Suppressor macrophage treated with lipopolysaccharide for 4 hours (primary cell): ENCODE results near the gene ADD1.

Experiments
- DNase-seq: peaks from one replicate; pipeline ENCODE4 v3.0.0-alpha.2; 2020

The ADD1 gene, protein sequence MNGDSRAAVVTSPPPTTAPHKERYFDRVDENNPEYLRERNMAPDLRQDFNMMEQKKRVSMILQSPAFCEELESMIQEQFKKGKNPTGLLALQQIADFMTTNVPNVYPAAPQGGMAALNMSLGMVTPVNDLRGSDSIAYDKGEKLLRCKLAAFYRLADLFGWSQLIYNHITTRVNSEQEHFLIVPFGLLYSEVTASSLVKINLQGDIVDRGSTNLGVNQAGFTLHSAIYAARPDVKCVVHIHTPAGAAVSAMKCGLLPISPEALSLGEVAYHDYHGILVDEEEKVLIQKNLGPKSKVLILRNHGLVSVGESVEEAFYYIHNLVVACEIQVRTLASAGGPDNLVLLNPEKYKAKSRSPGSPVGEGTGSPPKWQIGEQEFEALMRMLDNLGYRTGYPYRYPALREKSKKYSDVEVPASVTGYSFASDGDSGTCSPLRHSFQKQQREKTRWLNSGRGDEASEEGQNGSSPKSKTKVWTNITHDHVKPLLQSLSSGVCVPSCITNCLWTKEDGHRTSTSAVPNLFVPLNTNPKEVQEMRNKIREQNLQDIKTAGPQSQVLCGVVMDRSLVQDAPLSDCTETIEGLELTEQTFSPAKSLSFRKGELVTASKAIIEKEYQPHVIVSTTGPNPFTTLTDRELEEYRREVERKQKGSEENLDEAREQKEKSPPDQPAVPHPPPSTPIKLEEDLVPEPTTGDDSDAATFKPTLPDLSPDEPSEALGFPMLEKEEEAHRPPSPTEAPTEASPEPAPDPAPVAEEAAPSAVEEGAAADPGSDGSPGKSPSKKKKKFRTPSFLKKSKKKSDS

DNA sequence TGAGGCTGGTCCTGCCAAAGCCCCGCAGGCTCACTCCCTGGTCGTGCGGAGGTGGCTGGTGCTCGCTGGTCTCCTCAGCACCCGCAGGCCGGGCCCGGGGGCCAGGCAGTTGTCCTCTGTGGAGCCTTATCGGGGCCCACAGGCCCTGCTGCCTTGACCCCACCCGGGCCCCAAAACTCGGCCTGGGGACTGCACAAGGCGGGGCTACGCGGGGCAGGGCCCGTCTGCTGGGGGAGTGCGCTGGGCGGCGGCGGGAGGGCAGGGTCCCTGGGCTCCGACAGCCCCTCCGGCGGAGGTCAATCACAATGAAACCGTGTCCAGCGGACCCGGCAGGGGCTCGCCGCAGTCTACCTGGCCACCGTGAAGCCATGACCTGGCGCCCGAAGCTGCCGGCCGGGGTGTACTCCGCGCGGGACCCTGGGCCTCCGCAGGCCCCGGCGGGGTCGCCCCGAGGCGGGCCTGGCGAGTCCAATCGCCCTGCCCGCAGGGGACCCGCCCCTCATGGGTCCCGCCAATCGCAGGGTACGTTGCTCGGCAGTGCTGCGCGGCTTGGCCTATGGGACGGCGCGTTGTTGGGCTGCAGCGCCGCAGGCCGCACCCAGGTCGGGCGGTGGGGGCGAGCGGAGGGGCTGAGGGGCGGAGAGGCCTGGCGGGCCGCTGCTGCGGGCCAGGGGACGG lies at the start of gene ADD1:
Gene ADD1 (plus strand): TSS at position 582 of the 678 bp plus-strand sequence. CDS start 32,072 bp downstream, outside the sequence.
- DNase-seq: peak; percentile 94

DNA sequence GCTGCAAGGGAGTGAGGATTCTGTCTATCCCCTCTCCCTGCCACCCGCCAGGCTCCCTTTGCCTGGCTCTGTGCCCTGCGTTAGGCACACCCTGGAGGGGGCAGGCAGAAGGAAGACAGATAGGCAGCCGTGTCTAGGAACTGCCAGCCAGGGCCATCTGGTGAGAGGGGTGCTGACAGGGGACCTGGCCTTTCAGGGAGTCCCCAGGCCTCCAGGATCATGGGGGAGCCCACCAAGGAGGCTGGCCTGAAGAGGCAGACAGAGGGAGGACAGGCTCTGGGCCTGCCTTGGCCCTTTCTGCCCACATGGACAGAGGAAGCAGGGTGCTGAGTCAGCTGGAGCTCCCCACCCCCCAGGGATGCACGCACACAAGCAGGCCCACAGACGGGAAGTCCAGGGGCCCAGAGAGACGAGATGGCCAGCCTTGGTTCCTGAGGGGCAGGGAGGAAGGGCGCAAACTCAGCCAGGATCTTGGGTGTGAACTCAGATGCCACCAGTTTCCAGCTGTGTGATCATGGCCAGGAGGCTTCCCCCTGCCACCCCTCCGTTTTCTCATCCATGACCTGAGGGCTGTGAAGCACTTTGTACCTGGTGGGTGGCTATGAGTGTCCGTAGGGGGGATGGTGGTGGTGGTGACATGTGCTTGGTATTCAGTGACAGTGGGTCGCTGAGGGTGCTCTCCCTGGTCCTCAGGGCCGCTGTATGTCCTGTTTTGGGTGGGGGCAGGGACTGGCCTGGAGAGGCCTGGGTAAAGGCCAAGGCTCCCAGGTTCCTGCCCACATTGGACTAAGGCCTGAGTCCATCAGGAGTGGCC lies 49.0 kb upstream of the ADD1 start:
- peak; percentile 83 for DNase-seq

DNA sequence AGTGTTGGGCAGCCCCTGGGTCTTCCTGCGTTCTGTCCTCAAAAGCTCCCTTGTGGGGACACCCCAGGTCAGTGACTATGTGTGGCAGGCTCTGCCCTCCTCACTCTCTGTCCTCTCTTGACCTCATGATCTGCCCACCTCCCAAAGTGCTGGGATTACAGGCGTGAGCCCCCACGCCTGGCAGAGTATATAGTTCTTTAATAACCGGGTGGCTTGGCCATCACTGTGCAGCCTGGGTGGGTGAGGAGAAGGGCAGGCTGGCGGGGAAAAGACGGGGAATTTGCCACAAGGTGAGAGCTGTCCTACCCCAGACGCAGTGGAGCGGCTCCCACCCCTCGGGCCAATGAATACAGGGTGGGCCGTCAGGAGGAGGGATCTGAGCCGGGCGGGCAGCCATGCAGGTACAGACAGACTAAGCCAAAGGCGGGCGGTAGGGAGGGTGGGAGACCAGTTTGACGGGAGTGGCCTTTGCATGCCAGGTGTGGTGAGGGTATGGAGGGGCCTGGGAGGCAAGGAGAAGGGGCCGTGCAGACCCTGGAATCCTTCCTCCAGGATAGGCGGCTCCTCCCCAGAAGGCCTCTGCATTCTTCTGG lies 48.2 kb upstream of the ADD1 start:
- DNase-seq: no peak

DNA sequence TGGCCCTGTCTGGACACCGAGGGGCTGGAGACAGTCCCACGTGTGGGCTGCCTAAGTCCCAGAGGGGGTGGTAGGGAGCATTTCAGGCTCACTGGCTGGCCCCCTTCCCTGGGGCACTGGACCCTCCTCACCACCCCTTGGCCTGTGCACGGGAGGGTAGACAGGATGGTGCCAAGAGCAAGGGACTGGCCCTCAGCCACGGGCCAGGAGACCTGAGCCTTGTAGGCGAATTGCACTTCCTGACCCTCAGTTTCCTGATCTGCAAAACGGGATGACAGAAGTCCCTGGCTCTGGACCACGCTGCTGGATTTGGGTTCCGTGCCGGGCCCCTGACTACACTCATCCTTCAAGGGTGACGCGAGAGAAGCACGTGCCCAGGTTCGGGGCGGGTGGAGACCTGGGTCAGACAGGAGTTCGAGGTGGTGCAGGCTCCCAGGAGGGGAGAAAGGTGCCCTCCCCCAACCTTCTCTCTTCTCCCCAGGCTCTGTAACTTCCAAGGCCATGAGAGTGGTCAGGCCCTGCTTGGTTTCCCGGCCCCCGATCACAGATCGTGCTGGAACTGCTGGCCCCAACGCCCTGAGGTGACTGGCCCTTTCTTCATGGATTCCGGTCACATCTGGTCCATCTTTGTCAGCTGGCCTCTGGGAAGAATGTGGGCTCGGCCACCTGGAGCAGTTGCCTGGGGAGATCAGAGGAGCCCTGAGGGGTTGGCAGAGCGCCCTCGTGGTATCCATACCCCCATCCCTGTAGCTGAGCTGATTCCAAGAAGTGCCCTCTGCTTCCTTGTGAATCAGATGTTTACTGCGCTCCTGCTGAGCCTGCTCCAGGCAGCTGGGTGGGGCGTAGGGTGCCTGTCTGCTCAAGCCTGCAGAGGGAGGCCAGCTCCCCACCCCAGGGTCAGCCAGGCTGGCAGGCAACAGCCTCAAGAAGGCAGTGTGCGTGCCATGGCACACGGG lies 47.5 kb upstream of the ADD1 start:
- no peak for DNase-seq

DNA sequence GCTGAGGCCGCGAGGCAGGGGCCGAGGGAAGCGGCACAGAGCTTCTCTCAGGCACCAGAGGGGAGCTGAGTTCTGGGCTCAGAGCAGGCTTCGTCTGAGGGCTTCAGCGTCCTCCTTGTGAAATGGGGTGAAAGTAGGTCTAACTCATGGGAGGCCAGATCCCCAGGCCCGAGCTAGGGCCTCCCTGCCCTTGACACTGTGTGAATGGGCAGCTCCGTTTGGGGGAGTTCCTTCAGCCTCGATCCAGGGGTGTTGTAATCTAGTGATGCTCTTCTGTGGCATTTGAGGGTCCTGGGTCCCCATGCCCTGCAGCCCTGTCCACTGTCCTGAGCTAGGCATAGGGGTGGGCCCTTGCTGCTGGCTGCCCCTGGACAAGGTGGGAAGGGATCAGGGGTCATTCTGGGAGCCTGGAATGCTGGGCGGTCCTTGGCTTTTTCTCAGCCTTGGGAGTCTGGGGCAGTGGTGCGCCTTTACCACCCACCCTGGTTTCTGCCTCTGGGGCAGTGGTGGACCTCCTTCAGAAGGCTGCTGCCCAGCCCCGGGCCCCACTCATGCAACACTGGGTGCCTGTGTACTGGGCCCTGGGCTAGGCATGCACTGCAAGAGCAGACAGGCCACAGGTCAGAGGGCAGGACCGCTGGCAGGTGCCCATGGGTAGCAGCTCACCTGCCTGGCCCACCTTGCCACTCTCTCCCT lies 46.6 kb upstream of the ADD1 start:
- DNase-seq: no peak

DNA sequence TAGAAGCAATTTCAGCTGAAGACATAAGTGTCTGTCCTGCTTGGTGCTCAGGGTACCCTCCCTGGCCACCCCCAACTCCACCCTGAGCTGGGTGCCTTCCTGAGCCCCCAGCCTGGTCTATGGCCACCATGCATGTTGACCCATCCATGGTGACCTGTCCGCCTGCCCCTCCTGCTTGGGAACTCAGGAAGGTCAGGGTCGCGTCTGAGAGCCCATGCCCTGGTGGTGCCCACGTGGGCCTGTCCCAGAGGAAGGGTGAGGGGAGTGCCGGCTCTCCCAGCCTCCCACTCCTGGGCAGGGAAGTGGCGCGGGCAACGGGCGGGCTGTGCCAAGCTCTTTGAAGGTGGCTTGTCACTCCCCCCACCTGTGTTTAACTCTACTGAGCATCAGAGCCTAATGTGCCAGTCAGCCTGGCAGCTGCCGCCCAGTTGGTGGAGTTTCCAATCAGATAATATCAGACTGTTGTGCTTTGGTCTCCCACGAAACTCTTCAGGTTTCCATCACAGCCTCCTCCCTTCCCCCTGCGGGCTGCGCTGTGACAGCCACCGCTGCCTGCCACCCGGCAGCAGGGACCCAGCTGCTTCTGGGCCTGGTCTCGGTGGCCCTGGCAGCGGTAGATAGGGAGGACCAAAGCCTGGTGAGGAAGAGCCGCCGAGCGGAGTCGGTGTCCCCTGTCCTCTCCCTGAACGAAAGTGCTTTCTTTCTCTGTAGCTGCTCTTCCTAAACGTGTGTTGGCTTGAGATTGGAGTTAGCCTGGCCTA lies 45.9 kb upstream of the ADD1 start:
- no peak for DNase-seq

DNA sequence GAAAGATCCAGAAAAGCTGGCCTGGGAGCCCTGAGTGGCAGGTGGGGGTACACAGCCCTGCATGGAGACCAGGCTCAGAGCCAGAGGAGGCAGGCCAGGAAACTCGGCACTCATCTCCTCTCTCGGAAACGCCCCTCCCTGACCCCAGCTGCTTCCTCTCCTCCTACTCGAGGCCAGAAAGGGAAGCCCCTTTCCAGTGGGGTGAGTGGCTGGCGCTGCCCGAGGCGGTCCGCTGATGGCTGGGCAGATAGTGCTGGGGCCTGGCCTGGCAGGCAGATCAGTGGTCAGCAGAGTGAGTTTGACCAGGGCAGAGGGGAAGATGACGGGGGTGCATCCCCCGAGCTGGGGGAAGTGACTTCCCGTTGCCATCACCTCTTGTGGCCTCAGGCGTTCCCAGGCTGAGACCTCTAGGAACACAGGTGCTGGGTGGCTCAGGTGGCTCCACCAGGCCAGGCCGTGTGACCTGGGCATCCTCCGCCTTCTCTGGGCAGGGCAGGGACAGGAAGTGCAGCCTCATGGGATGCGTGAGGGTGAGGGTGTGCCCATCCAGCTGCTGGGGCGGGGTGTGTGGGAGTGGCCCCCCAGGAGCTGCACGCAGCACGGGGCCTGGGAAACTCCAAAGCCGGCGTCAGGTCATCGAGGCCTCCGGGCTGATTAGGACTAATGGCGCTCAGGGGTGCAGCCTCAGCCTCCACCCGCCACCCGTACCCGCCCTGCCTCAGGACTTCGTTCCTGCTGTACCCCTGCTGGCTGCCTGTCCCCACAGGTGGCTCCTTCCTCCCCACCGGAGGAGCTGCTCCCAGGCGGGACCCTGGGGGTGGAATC lies 45.0 kb upstream of the ADD1 start:
- DNase-seq: peak; percentile 89

DNA sequence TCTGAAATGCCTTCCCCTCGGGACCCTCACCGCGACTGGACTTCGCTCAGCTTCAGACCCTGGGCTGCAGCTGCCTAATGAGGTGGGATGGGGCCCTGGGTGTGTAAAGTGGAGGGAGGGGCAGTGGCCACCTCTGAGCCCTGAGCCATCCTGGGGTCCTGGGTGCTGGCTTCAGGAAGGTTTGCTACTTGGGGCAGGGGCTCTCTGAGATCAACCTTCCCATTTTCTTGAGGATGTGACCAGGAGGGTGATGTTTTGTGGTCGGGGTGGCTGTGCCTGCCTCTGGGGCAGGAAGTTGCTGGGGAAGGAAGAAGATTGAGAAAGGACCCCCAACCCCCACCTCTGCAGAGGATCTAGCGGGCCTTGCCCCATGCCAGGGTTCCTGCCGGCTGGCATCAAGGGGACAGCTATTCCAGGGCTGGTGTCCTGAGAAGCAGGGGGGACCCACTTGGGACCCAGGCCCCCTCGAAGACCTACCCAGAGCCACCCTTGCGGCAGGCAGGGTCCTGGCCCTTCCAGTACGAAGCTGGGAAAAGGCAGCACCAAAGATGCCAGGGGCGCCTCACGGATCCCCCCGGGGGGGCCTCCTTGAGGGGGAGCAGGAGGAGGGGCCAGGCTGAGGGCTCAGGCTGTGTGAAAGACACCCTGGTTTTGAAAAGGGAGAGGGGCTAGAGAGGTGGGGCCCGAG lies 44.3 kb upstream of the ADD1 start:
- peak; percentile 56 for DNase-seq

DNA sequence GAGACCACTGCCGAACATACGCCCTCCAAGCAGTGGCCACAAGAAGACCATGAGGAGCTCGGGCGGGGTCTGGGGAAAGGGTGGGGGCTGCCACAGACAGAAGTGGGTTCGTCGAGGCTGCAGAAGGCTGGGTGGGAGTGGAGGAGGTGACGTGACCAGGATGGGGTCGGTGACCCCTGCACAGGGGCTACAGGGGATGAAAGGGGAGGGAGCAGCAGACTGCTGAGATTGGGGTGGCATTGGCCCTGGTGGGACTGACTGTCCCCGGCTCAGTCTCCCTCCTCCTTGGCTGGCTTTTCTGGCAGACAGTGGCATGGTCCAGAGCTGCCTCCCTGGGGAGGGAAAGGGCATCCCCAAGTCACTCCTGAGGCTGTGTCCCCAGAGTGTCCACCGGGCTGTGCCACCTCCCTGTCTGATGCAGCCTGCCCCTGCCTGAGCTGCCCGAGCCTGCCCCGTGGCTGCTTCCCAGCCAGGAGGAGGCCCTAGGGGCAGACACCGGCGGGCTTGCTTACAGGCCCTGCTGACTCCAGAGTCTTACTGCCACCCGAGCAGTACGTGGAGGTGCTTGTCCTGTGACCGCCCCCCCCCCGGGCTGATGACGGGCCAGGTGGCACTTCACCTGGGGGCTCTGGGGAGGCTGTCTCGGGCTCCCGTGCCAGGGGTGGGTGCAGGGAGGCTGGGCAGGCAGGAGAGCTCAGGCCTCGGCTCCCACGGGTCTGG lies 43.5 kb upstream of the ADD1 start:
- DNase-seq: no peak

DNA sequence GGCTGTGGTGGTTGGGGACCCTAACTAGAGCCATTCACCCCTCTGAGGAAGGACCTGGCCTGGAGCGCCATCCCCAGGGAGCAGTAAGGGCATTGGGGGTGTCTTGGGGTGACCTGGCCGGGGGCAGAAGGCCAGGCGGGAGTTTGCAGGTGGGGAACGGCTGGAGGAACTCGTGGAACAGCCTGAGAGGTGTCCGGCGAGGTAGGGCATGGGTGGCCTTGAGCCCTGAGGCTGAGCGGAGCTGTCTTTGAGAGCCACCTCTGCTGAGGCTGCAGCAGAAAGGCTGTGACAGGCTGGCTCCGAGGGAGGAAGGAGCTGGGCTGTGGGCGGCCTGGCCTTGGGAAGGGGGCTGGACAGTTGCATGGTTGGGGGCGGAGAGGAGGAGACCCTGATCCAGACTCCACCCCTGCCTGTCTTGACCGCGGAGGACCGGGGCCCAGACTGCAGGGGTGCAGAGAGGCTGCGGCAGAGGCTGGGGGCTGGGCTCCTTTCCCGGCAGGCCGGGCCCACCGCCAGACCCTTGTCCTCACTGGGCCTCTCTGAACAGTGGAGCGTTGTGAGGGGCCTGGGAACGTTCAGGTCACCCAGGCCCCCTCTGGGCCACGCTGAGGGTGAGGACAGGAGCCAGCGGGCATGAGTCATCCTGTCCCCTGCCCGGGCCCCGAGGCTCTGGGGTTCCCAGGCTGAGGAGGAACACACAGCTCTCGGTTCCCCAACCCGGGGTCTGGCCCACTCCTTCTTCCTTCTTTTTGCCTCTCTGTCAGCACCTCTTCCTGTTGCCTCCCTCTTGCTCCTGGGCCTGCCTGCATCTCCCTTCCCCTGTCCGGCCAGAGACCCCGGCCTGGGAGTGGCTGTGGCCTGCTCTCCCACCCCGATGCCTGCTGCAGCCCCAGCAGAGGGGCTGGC lies 42.7 kb upstream of the ADD1 start:
- peak; percentile 96 for DNase-seq

DNA sequence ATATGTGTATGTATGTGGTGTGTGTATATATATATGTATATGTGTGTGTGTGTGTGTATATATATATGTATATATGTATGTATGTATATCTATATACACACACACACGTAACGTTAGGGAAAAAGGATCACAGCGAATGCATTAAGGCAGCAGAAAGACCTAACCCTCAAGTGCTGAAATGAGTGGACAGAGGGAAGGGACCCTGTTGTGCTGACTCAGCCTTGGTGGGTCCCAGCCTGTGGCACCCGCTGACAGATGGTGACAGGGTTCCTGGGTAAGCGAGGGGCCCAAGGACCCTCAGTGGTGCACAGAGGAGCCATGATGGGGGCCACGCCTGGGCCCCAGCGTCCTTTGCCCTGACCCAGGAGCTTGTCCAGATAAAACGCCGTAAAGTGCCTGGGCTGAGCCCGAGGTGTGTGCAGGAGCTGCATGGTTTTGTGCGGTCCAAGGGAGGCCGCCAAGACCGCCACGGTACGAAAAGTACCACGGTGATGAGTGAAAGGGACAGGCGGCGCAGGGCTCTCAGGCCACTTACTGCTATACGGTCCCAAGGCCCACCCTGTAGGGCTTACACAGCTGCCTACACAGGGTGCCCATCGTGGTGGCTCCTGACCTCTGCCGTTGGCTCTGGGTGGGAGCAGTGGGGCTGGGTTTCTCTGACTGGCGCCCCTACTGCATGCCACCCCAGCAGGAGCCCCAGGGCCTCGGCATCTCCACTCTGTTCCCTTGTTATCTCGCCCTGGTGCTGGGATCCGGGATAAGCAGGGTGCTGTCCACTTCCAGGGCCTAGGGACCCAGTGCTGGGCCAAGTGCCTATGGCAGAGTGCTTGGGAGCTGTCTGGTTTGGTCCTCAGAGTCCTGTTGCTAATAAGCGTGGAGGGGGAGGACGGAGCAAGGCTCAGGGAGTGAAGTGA lies 40.8 kb upstream of the ADD1 start:
- DNase-seq: no peak

DNA sequence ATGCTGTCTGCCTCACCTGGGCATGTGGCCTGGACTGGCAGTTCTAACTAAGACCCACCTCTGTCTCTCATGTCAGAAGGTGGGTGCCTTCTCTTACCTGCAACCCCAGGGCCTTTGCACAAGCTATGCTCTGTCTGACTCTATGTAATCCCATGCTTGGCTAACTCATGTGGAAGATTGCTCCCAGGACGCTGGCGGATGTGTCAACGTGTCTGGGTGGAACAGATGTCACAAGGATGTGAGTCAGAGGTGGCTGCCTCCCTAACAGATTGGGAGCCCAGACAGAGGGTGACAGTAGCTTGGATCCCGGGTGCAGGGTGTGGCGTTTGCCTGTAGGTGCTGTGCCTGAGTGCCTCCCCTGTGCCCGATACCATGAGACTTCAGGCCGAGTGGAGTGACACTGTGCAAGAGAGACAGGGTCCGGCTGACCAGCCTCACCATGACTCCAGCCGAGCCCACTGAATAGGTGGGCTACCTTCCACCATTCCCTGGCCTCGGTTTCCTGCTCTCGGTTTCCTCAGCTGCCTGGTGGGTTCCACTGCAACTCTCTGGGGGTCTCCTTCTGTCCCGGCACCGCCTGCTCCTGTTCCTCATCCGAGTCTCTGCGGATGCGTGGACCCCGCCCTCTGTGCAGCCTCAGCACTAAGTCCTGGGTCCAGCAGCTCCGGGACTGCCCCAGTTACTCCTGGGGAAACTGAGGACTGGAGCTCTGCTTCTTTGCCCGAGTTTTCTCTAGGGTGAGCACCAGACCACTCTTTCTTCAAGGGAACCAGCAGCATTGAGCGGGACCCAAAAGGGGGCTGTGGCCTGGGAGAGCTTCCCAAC lies 39.8 kb upstream of the ADD1 start:
- DNase-seq: peak; percentile 96

DNA sequence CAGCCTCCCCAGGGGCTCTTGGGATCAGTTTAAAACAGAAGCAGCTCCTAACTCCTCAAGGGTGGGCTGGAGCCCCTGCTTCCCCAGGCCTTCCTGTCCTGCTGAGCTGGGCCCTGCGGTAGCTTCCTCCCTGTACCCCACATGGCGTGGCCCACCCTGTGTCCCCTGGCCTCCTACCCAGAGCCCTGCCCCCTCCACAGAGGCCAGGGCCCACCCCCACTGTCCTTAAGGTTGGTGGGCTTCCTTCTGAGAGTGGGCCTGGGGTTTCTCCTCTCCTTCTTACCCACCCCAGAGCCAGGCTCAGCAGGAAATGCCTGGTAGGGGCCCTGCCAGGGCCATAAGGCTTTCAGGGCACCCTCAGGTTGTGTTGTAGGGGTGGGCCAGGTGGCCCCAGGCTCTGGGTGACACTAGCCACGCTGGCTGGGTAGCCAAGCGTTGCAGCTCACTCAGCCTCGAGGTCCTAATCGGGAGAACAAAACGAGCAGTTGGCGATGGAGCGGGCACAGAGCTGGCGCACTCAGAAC lies 39.1 kb upstream of the ADD1 start:
- no peak for DNase-seq

DNA sequence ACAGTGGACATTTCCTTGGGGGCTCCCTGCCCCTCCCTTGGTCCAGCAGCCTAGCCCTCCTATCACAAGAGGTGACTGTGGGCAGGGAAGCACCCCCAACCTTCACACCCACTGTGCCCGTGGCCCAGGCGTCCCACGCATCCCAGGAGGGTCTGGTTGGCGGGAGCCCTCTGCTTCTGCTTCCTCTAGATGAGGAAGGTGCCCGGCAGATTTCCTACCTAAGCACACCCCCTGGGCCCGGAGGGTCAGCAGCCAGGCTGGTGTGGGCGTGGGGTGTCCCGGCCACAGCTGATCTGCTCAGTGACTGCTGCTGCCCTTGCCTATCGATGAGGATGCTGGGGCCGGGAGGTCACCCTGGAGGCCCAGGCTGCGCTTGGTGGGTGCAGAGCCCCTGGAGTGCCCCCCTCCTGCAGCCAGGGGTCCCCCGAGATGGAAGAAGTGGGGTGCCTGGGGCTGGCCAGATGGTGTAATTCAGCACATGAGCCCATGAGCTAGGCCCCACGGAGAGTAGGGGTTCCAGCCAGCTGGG lies 38.6 kb upstream of the ADD1 start:
- DNase-seq: no peak
